Stimulated activated CD8-positive, alpha-beta memory T cell treated with anti-CD3 and anti-CD28 coated beads, Interleukin-15, amount 100 ng/mL, for 4 hours (primary cell): ENCODE measurements around the gene SGTB.
"Not testable (repeated sequence)": the region's sequence is repeated elsewhere in the genome, so short reads cannot be mapped to it uniquely, and the experiment has no call there.

Experiments
- DNase-seq, 2 donors: peaks; one replicate each; pipeline ENCODE4 v3.0.0-alpha.2; 2020; ENCODE audit warnings: low read depth in 2 of 2

Gene SGTB

GRCh38 chr5:65734921-65735320 is 13.0 kb upstream of the SGTB start:
- no peak for DNase-seq

- not testable (repeated sequence) for DNase-seq
Observed at GRCh38 chr5:65734196-65734775, 12.4 kb upstream of the SGTB start.

- DNase-seq = not testable (repeated sequence)
Observed at GRCh38 chr5:65732046-65732445, 10.1 kb upstream of the SGTB start.

- no peak for DNase-seq
Observed at GRCh38 chr5:65730910-65731309, 9.0 kb upstream of the SGTB start.

- no peak for DNase-seq
Observed at GRCh38 chr5:65728218-65728617, 6.3 kb upstream of the SGTB start.

- no peak for DNase-seq
Observed at GRCh38 chr5:65727491-65728156, 5.7 kb upstream of the SGTB start.

- DNase-seq = no peak
Observed at GRCh38 chr5:65722575-65723403, 880 bp upstream of the SGTB start.

GRCh38 chr5:65721050-65721719 is 724 bp downstream of the SGTB start:
- DNase-seq = no peak

GRCh38 chr5:65718576-65719310 is 3.2 kb downstream of the SGTB start:
- no peak for DNase-seq

- DNase-seq = no peak
Observed at GRCh38 chr5:65708145-65708544, 13.8 kb downstream of the SGTB start.

GRCh38 chr5:65707663-65708062 is 14.2 kb downstream of the SGTB start:
- no peak for DNase-seq

- no peak for DNase-seq
Observed at GRCh38 chr5:65704621-65705239, 17.2 kb downstream of the SGTB start.

- no peak for DNase-seq
Observed at GRCh38 chr5:65702036-65702435, 19.9 kb downstream of the SGTB start.

GRCh38 chr5:65699338-65699737 is 22.6 kb downstream of the SGTB start:
- no peak for DNase-seq

GRCh38 chr5:65696892-65697291 is 25.0 kb downstream of the SGTB start:
- no peak for DNase-seq

- DNase-seq = no peak
Observed at GRCh38 chr5:65695896-65696295, 26.0 kb downstream of the SGTB start.

- DNase-seq = no peak
Observed at GRCh38 chr5:65695162-65695755, 26.6 kb downstream of the SGTB start.

GRCh38 chr5:65693121-65693520 is 28.8 kb downstream of the SGTB start:
- DNase-seq = no peak

- no peak for DNase-seq
Observed at GRCh38 chr5:65682148-65682547, 39.8 kb downstream of the SGTB start.

- DNase-seq = not testable (repeated sequence)
Observed at GRCh38 chr5:65676056-65676455, 45.9 kb downstream of the SGTB start.

- no peak for DNase-seq
Observed at GRCh38 chr5:65674749-65675148, 47.2 kb downstream of the SGTB start.
